Mesothelial cell of epicardium (in vitro differentiated cells): ENCODE measurements around the gene FXR1. TPM values are rescaled to one million over a fixed set of nuclear protein-coding genes. Genes with fewer than 3 reads are reported as not detected.

Experiments
- DNase-seq, 2 experiments: peaks; one replicate each; pipeline ENCODE4 v3.0.0; 2021; ENCODE audit warnings: low spot score in 2 of 2; ENCODE audit not compliant: unreplicated experiment in 2 of 2
- H3K27ac Mint-ChIP-seq: 2 replicates; pipeline ENCODE4 v1.8.0; 2021; ENCODE audit warnings: mixed read lengths
- H3K27me3 Mint-ChIP-seq: 2 replicates; pipeline ENCODE4 v1.8.0; 2021; ENCODE audit warnings: low read depth, mixed read lengths
- H3K36me3 Mint-ChIP-seq: 2 replicates; pipeline ENCODE4 v1.8.0; 2021; ENCODE audit warnings: mixed read lengths
- H3K4me1 Mint-ChIP-seq: 2 replicates; pipeline ENCODE4 v1.8.0; 2021; ENCODE audit warnings: mixed read lengths
- H3K4me3 Mint-ChIP-seq: 2 replicates; pipeline ENCODE4 v1.8.0; 2021; ENCODE audit warnings: mild to moderate bottlenecking, moderate library complexity, mixed read lengths
- H3K9me3 Mint-ChIP-seq: 2 replicates; pipeline ENCODE4 v1.8.0; 2021; ENCODE audit warnings: mixed read lengths
- total RNA-seq: library from RNA; stranded (reverse); gene quantifications from 3 replicates; pipeline ENCODE4 v1.2.1, GENCODE V29; 2021
- TF ChIP-seq, protein P1 (sequence below): fragments of 200-600 bp; sonication (generic); IDR thresholded peaks from one replicate; pipeline ENCODE4 v1.5.0; 2021; ENCODE audit warnings: antibody characterized with exemption; ENCODE audit not compliant: unreplicated experiment

The FXR1 gene
- total RNA-seq, 1 donor from 2014 or later, result 211 TPM

GRCh38 chr3:180881065-180881801, 31.2 kb upstream of the FXR1 start:
- peaks cover 2% of the 10 kb centered on the region for H3K9me3 Mint-ChIP-seq
- no peak for DNase-seq
- no peaks in the 10 kb centered on the region for H3K4me1 Mint-ChIP-seq
- no peak overlapping the region for H3K27ac Mint-ChIP-seq
- H3K36me3 Mint-ChIP-seq, result no peaks in the 10 kb centered on the region
- H3K4me3 Mint-ChIP-seq, result no peak overlapping the region
- H3K27me3 Mint-ChIP-seq, result peaks cover 6% of the 10 kb centered on the region
- TF ChIP-seq, protein P1, sequence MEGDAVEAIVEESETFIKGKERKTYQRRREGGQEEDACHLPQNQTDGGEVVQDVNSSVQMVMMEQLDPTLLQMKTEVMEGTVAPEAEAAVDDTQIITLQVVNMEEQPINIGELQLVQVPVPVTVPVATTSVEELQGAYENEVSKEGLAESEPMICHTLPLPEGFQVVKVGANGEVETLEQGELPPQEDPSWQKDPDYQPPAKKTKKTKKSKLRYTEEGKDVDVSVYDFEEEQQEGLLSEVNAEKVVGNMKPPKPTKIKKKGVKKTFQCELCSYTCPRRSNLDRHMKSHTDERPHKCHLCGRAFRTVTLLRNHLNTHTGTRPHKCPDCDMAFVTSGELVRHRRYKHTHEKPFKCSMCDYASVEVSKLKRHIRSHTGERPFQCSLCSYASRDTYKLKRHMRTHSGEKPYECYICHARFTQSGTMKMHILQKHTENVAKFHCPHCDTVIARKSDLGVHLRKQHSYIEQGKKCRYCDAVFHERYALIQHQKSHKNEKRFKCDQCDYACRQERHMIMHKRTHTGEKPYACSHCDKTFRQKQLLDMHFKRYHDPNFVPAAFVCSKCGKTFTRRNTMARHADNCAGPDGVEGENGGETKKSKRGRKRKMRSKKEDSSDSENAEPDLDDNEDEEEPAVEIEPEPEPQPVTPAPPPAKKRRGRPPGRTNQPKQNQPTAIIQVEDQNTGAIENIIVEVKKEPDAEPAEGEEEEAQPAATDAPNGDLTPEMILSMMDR, result no peak

DNA sequence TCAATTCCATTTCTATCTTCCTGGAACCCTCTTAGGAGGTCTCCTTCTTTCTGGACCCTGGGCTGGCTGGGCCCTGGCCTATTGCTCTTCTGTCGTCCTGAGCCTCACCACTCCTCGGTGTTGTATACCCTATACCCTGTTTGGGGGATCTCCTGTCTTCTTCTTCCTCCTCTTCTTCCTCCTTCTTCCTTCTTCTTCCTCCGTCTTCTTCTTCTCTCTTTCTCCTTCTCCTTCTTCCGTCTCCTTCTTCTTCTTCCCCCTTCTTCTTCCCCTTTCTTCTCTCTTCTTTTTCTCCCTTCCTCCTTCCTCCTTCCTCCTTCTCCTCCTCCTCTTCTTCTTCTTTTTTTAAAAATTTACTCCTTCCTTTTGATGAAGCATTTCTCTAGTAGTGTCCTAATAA, 30.4 kb upstream of the FXR1 start:
- Mint-ChIP-seq H3K4me1 (no peaks in the 10 kb centered on the region), H3K9me3 (peaks cover 10% of the 10 kb centered on the region), H3K27me3 (peaks cover 5% of the 10 kb centered on the region), H3K36me3 (no peaks in the 10 kb centered on the region), H3K27ac (no peak overlapping the region), H3K4me3 (no peak overlapping the region)
- TF ChIP-seq, protein P1, result no peak
- no peak for DNase-seq

GRCh38 chr3:180888992-180889560, 23.4 kb upstream of the FXR1 start:
- TF ChIP-seq, protein P1, result no peak
- H3K27ac Mint-ChIP-seq, result no peak overlapping the region
- DNase-seq, result no peak
- peaks cover 3% of the 10 kb centered on the region for H3K27me3 Mint-ChIP-seq
- H3K4me3 Mint-ChIP-seq, result no peak overlapping the region
- H3K4me1 Mint-ChIP-seq, result no peaks in the 10 kb centered on the region
- peaks cover 22% of the 10 kb centered on the region for H3K9me3 Mint-ChIP-seq
- no peaks in the 10 kb centered on the region for H3K36me3 Mint-ChIP-seq

- Mint-ChIP-seq H3K4me3 (no peak overlapping the region), H3K27me3 (no peaks in the 10 kb centered on the region), H3K27ac (no peak overlapping the region), H3K4me1 (no peaks in the 10 kb centered on the region), H3K36me3 (no peaks in the 10 kb centered on the region), H3K9me3 (peaks cover 8% of the 10 kb centered on the region)
- DNase-seq, result no peak
- TF ChIP-seq, protein P1, result no peak
Observed at GRCh38 chr3:180898572-180898971, 13.9 kb upstream of the FXR1 start.

DNA sequence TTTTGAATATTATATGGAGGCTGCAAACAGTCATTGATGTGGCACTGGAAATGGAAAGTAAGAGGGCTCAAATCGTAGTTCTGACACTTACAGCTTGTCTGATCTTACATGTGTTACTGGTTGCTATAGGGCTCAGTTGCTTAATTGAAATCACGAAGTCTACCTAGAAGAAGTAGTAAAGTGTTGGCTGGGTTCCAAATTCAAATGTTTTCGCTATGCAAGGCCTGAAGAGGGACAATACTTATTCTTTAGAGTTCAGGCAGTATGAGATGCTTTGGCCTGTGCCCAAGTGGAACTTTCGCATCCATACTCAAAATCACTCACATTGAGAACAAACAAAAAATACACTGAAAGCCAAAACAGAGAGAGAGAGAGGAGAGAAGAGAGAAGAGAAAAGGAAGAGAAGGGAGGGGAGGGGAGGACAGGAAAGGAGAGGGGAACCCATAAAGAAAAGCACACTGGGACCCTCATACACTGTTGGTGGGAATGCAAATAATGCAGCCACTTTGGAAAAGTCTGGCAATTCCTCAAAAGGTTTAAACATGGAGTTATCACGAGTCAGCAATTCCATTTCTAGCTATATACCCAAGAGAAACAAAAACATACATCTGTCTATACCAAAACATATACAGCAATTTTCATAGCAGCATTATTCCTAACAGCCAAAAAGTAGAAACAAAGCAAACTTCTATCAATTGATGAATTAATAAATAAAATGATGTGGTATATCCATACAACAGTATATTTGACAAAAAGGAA, 2.9 kb upstream of the FXR1 start:
- H3K9me3 Mint-ChIP-seq, result peaks cover 4% of the 10 kb centered on the region
- H3K27ac Mint-ChIP-seq, result no peak overlapping the region
- DNase-seq, result no peak
- TF ChIP-seq, protein P1, result no peak
- no peaks in the 10 kb centered on the region for H3K36me3 Mint-ChIP-seq
- H3K4me1 Mint-ChIP-seq, result peaks cover 18% of the 10 kb centered on the region
- no peaks in the 10 kb centered on the region for H3K27me3 Mint-ChIP-seq
- H3K4me3 Mint-ChIP-seq, result no peak overlapping the region
